GM12892 (cell line): Measurements from ENCODE around the gene PDZD2.

Source experiments
- POLR2A ChIP-seq: IDR thresholded peaks from 2 replicates; pipeline ENCODE4 v1.6.1; 2011; ENCODE audit warnings: low read depth, low read length, control low read depth
- POLR2AphosphoS5 ChIP-seq: IDR thresholded peaks from 2 replicates; pipeline ENCODE4 v1.6.1; 2011; ENCODE audit warnings: low read depth, low read length, control low read depth
- TAF1 ChIP-seq: IDR thresholded peaks from 2 replicates; pipeline ENCODE4 v1.6.1; 2011; ENCODE audit warnings: low read depth, mild to moderate bottlenecking, control low read depth, low read length, borderline replicate concordance

DNA sequence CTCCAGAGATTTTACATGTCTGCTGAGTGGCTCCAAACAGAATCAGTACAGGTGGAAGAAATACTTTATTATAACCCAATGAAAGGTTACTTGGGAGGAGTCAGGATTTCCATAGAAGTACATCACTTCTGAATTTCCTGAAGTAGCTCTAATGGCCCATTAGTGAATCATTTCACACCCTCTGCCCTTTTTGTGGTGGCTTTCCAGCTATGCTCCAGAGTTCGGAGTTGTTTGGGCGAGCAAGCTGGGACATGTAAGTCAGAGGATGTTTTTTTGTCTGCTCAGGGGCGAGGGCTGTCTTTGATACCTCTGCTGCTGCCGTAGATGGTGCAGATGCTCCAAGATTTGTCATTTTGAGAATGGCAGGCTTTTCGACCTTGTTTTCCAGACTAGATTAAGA lies 309.1 kb downstream of the PDZD2 start:
- TF ChIP-seq POLR2A (no peak), TAF1 (no peak), POLR2AphosphoS5 (no peak)
